GM20431 (cell line): Measurements from ENCODE around the gene MTOR.
"Not testable (repeated sequence)": the region's sequence is repeated elsewhere in the genome, so short reads cannot be mapped to it uniquely, and the experiment has no call there.

ENCODE experiments used
- in situ Hi-C: fragments of 300-500 bp; cut with MseI, MboI; formaldehyde crosslinking; loops from one replicate; pipeline ENCODE4 v1.15.0; 2020; ENCODE audit warnings: low sequenced_read_pairs; ENCODE audit not compliant: unreplicated experiment

Gene MTOR

GRCh38 chr1:11130406-11130805 is 131.9 kb downstream of the MTOR start:
- in situ Hi-C loops, result no loop called here

- in situ Hi-C loops, result no loop called here
These were observed 132.5 kb downstream of the MTOR start for GRCh38 chr1:11129649-11130390.

DNA sequence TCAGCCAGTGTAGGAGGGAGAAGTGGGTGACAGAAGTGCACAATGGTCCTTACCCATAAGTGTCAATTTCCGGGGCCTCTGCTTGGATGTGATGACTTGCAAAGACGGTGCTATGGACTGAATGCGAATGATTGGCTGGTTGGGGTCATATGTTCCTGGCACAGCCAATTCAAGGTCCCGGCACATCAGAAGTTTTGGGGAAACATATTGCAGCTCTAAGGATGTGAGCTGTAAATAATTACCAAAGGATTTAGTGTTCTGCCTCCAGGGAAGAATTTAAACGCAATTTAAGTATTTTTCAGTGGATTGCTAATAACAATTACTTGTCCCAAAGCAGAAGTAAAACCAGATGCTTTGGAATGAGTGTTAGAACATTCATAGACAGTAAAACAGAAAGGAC is 135.8 kb downstream of the MTOR start:
- in situ Hi-C loops, result no loop called here

GRCh38 chr1:11125931-11126330 is 136.4 kb downstream of the MTOR start:
- in situ Hi-C loops, result no loop called here

- in situ Hi-C loops, result no loop called here
These were observed 137.4 kb downstream of the MTOR start for GRCh38 chr1:11124965-11125364.

DNA sequence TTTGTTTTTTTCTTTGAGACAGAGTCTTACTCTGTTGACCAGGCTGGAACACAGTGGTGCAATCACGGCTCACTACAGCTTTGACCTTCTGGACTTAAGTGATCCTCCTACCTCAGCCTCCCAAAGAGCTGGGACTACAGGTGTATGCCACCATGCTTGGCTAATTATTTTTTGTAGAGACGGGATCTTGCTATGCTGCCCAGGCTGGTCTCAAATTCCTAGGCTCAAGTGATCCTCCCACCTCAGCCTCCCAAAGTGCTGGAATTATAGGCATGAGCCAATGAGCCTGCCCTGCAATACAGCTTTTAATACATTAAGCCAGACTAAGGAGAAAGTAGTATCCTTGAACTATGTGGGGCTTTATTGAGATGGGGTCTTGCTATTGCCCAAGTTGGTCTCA is 146.0 kb downstream of the MTOR start:
- in situ Hi-C loops, result no loop called here

- in situ Hi-C loops, result no loop called here
These were observed 147.4 kb downstream of the MTOR start for GRCh38 chr1:11114966-11115365.

DNA sequence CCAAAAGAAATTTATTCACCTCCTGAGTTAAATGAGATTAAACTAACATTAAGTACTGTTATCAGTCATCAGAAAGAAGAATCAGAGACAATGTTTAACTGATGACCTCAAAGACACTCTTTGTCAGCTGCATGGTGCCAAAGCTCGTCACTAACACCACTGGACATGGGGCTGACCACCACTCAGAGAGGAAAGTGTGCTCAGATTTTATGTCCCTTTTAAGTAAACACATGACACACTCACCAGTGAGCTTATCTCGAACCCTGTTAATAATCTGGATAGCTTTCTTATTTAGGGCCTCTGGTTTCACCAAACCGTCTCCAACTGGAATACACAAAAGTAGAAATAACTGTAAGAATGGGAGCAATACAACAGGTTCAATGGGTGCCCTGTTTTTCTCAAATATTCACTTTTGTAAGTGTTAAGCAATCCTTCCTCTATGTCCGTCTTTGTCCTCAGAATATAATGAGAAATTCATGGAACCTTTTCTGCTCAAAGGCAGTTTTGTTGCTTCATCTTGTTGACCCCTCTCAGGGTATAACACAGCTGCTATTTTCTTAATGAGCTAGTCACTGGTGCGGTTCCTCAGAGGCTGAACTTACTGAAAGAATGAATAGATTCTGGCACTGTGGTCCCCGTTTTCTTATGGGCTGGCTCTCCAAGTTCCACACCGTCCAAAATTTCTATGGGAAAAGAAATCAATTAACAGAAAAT is 153.1 kb downstream of the MTOR start:
- in situ Hi-C loops, result no loop called here

GRCh38 chr1:11107599-11107998 is 154.8 kb downstream of the MTOR start:
- in situ Hi-C loops, result no loop called here

DNA sequence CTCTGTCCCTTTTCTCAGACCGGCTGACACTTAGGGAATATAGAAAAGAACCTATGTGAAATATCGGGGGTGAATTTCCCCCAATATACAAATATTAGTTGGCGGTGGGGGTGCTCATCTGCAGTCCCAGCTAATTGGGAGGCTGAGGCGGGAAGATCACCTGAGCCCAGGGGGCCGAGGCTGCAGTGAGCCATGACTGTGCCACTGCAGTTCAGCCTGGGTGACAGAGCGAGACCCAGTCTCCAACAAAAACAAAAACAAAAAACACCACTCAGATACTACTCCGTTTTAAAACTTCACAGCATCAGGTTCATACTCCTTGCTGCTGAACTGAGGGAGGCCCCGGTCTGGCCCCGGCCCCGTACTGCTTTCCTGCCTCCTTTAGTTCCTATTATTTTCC is 156.8 kb downstream of the MTOR start:
- in situ Hi-C loops, result no loop called here

- in situ Hi-C loops, result no loop called here
These were observed 161.0 kb downstream of the MTOR start for GRCh38 chr1:11101347-11101746.

DNA sequence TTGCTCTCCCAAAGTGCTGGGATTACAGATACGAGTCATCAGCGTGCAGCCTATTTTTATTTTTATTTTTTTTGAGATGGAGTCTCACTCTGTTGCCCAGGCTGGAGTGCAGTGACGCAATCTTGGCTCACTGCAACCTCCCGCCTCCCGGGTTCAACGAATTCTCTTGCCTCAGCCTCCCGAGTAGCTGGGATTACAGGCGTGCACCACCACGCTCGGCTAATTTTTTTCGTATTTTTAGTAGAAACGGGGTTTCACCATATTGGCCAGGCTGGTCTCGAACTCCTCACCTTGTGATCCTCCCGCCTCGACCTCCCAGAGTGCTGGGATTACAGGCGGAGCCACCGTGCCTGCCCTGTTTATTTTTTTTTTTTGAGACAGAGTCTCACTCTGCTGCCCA is 161.5 kb downstream of the MTOR start:
- in situ Hi-C loops, result not testable (repeated sequence)

DNA sequence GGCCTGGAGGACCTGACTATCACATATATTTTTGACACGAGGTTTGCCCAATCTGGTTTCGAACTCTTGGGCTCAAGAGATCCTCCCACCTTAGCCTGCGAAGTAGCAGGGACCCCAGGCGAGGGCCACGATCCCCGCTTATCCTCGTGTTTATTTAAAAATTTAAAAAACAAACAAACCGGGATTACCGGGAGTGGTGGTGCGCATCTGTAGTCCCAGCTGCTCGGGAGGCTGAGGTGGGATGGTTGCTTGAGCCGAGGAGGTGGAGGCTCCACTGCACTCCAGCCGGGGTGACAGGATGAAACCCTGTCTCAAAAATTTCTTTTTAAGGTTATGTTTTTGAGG is 162.2 kb downstream of the MTOR start:
- in situ Hi-C loops, result no loop called here

DNA sequence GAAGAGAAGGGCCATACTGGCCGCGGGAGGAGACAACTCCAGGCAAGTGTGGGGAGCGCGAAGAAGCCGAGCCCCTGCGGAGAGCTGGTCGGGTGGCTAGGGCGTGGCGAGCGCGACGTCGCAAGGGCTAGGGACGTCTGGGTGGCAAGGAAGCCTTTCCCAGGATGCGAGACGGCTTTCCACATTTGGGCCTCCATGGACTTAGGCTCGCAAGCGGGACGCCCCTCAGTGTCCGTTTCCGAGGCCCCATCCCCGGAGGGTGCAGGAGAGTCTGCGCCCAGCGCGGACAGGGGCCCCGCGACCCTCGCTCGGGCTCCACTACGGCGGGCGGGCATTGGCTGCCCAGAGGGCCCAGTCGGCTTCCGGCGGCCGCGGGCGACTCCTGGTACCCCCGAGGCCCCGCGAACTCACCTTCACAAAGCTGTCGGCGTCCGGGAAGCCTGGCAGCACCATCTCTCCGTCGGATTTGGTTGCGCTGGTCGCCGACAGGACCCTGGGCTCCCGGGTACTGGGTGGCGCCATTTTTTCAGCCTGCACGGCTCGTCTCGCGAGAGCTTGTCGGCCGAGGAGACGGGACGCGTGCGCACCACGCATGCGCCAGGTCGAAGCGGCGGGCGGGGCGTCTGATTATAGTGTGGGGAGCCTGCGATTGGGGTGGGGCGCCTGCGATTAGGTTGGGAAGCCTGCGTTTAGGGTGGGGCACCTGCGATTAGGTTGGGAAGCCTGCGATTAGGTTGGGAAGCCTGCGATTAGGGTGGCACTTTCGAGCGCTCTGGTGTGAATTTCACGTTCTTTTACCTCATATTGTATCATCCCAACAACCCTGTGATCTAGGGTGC is 162.8 kb downstream of the MTOR start, which contains the start of gene EXOSC10:
Gene EXOSC10 (minus strand): TSS at position 560 of the 839 bp plus-strand sequence. CDS start 38 bp downstream, at position 522.
- in situ Hi-C loops, result no loop called here

GRCh38 chr1:11098931-11099309 is 163.4 kb downstream of the MTOR start:
- in situ Hi-C loops, result no loop called here

GRCh38 chr1:11083784-11084183 is 178.6 kb downstream of the MTOR start:
- in situ Hi-C loops, result not testable (repeated sequence)

GRCh38 chr1:11080931-11081330 is 181.4 kb downstream of the MTOR start:
- in situ Hi-C loops, result no loop called here

DNA sequence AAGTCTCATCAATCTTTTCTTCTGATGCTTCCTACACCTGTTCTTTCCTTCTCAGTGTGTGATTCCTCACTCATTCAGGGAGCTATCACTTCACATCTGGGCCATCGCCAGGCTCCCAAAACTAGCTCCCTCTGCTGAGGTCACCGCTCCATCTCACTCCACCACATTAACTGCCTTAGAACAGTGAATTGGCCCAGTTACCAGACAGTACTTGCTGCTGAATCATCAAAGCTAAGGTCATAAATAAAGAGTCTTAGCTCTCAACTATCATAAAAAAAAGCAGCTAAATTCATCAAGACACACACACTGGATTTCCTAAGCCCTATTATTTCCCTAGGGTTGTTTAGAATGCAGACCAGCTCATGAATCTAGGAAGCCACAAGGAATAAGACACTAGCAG is 183.7 kb downstream of the MTOR start:
- in situ Hi-C loops, result no loop called here

DNA sequence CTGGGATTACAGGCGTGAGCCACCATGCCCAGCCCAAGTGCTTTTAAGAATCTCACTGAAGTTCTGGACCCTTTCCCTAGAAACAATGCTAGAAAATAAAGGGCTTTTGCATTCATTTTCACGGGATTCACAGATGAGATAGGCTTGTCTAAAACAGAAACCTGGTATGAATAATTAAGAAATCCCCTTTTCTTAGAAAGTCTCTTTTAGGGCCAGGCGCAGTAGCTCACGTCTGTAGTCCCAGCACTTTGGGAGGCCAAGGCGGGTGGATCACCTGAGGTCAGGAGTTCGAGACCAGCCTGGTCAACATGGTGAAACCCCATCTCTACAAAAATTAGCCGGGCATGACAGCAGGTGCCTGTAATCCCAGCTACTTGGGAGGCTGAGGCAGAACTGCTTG is 189.0 kb downstream of the MTOR start:
- in situ Hi-C loops, result not testable (repeated sequence)

- in situ Hi-C loops, result no loop called here
These were observed 190.0 kb downstream of the MTOR start for GRCh38 chr1:11072216-11072917.
